Ammon's horn (tissue), 1 donor: ENCODE measurements around the gene ZNF76.
A peak's percentile ranks its signal among the peaks of the same experiment; 100 is the strongest.
"Not testable (repeated sequence)": the region's sequence is repeated elsewhere in the genome, so short reads cannot be mapped to it uniquely, and the experiment has no call there.

ENCODE experiments used
- DNase-seq: peaks from one replicate; pipeline ENCODE4 v3.0.0-alpha.2; 2016; ENCODE audit warnings: low spot score

Gene ZNF76

DNA sequence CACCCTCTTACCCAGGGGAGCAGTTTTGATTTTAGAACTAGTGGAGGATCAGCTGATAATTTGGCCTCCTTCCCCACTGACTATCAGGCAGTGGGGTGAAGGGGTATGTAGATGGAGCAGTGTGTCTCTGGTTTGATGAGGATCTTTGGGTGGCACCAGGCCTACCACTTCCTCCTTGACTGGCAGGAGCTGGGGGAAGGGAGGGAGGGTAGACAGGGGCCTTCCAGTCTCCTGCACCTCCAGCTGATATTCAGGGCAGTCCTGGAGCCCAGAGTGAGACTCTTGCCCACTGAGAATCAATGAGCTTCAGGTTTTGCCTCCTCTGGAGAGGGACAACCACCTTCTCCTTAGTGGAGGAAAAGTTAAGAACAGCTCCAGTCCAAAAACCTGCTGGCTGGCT, 41.3 kb downstream of the ZNF76 start:
- peak; percentile 60 for DNase-seq

DNA sequence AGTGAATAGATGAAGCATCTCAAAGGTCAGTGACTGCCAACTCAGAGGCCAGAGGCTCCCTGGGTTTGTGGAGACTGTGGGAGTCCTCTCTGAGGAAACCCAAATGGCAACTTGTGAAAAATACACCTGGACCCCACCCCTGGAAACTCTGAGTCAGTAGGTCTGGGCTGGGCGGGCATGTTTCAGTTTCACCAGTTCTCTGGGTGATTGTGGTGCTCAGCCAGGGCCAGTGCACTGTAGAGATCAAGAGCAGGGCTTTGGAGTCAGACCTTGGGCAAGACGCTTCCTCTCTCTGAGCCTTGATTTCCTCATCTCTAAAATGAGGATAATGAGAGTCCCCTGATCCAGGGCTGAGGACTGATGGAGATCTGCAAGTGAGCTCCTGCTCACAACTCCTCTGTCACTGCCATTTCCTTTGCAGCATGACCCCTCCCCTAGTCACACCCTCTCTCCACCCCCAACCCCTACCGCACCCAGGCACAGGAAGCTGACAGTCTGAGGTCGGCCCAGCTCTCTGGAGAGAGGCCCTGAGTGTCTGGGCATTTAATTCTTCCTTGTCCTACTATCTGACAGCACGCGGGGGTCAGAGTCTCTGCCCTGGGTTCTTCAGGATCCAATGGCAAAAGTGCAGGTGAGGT, 43.2 kb downstream of the ZNF76 start:
- DNase-seq = peak; percentile 55

DNA sequence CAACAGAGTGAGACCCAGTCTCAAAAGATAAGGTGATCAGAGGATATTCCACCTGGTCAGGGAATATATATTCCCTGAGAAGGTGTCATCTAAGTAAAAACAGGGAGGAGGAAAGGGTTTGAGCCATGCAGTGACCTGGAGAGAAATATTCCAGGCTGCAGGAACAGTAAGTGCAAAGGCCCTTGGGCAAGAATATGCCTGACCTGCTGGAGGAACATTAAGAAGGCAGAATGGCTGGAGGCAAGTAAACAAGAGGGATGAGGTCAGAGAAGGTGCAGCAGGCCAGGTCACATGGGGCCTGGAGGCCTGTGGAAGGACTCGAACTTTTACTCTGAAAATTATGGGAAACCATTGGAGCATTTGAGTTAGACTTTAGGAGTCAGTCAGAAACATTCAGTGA, 44.8 kb downstream of the ZNF76 start:
- DNase-seq = no peak

DNA sequence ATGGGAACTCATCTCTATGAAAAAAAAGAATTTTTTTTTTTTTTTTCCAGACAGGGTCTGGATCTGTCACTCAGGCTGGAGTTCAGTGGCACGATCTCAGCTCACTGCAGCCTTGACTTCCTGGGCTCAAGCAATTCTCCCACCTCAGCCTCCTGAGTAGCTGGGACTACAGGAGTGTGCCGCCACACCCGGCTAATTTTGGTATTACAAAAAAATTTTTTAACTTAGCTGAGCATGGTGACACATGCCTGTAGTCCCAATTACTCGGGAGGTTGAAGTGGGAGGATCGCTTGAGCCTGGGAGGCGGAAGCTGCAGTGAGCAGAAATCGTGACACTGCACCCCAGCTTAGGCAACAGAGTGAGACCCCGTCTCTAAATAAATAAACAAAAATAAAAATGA, 45.6 kb downstream of the ZNF76 start:
- no peak for DNase-seq

DNA sequence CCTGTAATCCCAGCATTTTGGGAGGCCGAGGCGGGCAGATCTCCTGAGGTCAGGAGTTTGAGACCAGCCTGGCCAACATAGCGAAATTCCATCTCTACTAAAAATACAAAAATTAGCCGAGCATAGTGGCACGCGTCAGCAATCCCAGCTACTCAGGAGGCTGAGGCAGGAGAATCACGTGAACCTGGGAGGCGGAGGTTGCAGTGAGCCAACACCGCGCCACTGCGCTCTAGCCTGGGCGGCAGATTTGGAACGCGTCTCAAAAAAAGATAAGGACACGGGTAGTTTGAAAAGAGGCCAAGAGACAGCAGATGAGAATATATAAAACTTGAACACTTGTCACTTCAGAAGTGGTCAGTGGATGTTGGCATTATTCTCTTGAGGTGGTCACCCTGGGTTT, 47.6 kb downstream of the ZNF76 start:
- DNase-seq = not testable (repeated sequence)

DNA sequence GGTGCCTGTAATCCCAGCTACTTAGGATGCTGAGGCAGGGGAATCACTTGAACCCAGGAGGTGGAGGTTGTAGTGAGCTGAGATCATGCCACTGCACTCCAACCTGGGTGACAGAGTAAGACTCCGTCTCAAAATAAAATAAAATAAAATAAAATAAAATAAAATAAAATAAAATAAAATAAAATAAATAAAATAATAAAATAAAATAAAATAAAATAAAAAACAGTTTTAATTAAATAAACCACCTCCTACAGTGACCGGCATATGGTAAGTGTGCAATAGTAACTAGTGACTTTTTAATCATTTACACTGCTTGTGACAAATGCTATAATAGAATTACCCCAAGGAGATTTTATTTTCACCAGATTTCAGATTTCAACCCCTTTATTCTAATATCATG, 49.0 kb downstream of the ZNF76 start:
- DNase-seq = not testable (repeated sequence)

DNA sequence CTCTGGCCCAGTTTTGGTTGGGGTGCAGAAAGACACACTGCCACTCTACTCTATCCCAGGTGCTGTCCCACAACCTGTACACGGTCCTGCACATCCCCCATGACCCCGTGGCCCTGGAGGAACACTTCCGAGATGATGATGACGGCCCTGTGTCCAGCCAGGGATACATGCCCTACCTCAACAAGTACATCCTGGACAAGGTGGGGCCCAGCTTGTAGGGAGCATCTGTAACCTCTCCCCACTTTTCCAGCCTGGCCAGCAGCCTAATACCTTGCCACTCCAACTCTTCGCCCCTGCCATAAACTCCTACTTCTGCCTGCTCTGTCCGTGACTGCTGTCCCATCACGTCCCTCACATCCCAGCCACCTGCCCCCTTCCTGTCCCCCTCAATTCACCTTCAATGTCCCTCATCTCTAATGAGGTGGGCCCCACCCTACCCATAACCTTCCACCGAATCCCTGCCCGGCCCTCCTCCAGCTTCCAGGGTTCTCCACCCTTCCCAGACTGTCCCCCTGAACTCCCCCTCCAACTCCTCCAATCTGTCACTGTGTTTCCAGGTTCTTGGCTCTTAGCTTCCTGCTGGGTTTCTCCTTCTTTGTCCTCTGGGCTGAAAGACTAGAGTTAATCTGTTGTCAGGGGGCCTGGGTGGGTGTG, 50.2 kb downstream of the ZNF76 start:
- no peak for DNase-seq

DNA sequence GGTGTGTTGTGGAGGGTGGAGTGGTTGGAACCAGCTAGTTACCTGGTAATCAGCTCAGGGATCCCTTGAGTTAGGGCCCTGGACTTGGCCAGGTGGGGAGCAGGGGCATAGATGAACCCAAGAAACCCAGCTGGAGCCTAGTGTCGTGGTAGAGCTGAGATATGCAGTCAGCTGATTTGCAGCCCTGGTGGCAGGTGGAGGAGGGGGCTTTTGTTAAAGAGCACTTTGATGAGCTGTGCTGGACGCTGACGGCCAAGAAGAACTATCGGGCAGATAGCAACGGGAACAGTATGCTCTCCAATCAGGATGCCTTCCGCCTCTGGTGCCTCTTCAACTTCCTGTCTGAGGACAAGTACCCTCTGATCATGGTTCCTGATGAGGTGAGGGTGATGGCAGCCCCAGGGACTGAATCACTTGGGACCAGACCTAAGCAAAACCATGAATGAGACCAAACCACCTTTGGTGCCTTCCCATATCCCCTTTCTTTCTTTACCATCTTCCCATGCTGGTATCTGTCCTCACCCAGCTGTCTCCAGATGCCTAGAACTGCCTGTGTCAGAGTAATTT, 50.8 kb downstream of the ZNF76 start:
- DNase-seq = no peak

DNA sequence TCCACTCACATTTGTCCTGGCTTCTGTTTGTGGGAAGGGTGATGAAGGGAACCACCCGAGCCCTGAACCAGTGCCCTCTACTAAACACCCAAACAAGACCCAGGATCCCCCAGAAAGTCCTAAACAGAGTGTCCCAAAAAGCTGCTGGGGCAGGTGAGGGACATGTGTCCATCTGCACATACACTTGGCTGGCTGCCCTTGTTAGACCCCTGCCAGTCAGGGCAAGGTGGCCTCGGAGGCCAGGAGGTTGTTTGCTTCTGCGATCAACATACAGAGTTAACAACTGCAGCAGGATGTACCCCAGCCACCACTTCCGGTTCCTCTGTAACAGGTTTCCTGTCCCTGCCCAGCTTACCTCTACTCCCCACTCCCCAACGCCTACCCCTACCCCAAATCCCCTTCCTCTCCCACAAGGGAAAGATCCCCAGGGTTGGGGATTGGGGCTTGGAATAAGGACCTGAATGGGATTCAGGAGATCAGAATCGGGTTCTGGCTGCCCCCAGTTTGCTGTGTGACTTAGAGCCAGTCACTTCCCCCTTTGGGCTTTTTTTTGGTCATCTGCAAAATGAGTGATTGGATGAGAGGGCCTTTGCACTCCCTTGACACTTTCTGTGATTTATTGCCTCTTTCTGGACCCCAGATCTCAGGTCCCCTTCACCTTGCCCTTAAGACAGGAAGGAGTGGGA, 52.0 kb downstream of the ZNF76 start:
- DNase-seq = no peak

DNA sequence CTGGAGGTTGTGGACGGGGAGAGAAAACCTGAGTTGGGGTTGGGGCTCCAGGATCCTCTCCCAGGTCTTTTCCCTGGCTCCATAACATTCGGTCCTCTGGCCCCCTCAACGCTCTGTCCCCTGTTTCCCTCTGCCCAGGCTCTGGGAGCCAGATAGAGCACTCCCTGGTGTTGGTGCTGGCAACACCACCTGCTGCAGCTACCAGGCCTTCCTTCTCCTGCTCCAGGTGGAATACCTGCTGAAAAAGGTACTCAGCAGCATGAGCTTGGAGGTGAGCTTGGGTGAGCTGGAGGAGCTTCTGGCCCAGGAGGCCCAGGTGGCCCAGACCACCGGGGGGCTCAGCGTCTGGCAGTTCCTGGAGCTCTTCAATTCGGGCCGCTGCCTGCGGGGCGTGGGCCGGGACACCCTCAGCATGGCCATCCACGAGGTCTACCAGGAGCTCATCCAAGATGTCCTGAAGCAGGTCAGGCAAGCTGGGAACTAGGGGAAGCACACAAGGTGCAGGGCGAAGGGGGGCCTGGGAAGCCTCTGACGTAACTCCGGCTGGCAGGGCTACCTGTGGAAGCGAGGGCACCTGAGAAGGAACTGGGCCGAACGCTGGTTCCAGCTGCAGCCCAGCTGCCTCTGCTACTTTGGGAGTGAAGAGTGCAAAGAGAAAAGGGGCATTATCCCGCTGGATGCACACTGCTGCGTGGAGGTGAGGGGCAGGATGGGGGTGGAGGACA, 52.7 kb downstream of the ZNF76 start:
- DNase-seq = no peak

DNA sequence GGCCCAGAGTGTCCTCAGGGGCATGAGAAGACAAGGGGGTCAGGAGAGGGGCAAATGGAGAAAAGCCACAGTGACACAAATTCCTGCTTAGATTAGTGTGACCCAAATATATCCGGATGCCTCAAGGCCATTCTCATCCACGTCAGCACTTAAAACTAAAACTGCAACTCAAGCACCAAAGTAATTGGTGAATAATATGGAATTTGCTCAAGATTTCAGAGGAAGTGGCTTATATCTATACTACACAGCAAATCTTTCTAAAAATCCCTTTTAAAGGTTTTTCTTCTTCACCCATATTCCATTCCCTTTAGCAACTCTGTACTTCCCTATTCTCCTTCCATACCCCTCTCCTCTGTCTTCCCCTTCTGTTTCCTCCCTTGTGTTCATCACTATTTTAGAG, 53.3 kb downstream of the ZNF76 start:
- no peak for DNase-seq

DNA sequence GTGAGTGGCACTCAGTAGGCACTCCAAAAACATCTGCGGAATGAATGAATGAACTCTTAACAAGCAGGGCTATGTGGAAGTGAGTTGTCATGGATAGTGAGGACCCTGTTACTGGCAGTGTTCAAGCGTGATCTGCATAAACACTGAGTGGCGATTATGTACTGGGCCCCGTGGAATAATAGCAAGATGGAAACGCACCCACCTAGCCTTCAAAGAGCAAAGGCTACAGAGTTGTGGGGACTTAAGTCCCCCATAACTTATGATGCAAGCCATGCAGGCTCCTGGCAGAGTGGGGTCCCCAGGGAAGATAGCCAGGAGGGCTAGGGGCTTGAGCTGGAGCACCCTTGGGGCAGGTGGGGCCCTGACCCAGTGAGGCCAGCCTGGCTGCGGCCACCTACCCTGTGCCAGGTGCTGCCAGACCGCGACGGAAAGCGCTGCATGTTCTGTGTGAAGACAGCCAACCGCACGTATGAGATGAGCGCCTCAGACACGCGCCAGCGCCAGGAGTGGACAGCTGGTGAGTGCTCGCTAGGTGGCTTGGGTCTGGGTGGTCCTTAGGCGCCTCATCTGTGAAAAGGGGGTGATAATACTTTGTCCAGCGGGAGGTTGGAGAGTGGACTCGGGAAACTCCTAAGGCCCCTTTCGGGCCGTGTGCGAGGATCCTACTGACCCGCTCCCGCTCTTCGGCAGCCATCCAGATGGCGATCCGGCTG, 58.1 kb downstream of the ZNF76 start:
- no peak for DNase-seq

DNA sequence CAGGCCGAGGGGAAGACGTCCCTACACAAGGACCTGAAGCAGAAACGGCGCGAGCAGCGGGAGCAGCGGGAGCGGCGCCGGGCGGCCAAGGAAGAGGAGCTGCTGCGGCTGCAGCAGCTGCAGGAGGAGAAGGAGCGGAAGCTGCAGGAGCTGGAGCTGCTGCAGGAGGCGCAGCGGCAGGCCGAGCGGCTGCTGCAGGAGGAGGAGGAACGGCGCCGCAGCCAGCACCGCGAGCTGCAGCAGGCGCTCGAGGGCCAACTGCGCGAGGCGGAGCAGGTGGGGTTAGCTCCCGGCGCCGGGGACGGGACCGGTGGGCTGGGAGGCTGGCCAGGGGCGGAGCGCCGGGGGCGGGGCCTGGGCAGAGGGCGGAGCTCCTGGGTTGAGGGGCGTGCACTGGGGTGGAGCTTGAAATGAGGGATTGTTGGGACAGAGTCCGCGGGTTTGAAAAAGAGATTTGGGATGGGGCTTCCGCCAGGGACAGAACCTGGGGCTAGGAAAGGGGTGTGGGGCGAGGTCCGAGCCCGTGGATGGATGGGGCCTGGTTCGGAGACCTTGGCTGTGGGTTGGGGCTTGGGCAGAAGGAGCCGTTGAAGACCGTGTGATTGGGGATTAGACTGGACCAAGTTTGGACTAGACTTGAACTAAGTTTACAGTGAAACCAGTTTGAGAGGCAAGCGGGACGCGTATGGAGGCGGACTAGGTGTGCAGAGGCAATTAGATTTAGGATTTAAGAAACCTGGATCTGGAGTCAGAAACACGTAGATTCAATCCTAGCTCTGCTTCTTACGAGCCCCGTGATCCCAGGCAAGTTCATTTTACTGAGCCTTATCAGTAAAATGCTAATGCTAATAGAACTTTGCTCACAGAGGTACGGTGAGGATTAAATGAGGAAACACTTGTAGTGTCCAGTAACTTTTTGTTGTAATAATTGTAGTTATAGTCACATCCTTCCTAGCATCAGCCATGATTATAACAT, 58.9 kb downstream of the ZNF76 start:
- DNase-seq = peak; percentile 87

DNA sequence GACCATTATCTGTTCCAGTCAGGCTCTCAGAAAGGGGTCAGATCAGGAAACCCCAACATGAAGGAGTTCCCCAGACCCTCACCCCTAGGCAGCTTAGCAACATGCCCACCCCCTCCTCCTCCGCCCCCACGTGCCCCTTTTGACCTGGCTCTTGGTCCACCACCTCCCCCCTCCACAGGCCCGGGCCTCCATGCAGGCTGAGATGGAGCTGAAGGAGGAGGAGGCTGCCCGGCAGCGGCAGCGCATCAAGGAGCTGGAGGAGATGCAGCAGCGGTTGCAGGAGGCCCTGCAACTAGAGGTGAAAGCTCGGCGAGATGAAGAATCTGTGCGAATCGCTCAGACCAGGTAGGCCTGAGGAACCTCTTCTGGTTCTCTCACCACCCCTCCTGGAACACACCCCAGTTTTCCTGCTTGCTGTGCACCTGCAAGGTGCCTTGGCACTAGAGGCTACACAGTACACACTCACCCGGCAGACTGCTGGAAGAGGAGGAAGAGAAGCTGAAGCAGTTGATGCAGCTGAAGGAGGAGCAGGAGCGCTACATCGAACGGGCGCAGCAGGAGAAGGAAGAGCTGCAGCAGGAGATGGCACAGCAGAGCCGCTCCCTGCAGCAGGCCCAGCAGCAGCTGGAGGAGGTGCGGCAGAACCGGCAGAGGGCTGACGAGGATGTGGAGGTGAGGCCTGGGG, 60.0 kb downstream of the ZNF76 start:
- no peak for DNase-seq

DNA sequence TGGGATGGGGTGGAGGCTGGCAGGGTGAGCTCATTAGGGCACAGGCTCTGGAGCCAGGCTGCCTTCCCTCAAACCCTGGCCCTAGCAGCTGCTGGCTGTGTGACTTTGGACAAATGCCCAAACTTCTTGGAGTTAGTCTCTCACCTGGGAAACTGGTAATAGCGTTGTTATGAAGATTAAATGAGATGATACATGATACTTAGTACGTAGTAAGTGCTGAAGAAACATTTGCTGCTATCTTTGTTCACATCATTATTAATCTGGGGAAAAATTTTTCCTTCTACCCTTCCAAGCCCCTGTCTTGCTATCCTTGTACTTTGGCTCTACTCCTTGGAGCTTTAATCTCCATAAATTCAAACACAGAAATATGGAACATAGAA, 60.5 kb downstream of the ZNF76 start:
- DNase-seq = no peak

DNA sequence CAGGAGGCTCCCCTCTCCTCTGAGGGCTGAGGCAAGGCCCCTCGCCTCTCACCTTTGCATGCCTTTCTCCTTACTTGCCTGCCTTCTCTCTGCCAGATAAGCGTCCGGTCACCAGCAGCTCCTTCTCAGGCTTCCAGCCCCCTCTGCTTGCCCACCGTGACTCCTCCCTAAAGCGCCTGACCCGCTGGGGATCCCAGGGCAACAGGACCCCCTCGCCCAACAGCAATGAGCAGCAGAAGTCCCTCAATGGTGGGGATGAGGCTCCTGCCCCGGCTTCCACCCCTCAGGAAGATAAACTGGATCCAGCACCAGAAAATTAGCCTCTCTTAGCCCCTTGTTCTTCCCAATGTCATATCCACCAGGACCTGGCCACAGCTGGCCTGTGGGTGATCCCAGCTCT, 61.6 kb downstream of the ZNF76 start:
- DNase-seq = no peak

DNA sequence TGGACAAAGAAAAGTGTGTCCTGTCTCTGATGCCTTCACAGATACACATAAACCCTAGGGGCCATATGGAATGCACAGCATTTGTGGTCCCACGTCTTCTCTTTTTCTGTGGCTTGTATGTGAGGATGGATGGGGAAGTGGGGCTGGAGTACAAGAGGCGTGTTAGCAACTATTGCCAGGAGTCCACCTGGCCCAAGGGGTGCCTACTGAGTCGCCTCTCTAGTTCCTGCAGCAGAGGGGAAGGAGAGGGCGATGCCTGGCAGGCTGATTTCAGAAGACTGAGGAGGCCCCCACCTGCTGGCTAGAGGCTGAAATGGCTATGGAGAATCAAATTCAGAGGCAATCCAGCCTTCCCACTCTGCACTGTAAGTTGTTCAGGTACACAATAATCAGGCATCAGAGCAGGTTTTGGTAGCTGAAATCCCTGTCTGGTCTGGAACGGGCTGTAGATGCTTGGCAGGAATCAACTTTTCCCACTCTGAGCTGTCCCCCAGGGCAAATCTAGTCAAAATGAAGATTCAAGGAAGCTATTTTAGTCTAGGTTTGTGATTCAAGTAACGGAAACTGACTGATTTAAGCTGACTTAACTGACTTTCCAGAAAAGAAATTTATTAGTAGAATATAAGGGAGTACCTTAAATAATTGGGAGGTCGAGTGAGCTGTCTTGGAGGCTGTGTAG, 68.0 kb downstream of the ZNF76 start:
- peak; percentile 63 for DNase-seq

DNA sequence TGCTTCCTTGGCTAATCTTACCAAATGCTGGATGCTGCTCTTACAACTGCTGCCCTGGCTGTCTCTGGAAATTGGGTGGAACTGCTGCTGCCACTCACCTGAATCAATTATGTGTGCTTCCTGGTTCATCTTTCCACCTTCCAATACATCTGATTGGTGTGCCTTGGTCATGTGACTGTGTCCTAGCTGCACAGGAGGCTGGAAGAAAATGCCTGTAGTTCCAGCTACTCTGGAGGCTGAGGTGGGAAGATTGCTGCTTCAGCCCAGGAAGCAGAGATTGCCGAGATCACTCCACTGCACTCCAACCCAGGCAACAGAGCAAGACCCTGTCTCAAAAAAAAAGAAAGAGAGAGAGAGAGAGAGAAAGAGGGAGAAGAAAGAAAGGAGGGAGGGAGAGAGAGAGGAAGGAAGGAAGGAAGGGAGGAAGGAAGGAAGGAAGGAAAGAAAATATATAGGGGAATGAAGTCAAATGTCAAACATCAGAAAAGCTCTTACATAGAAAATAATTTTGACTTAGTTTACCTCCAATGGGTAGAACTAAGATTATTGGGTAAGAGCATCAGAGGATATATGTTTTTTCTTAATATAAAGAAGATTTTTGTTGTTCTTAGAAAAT, 68.7 kb downstream of the ZNF76 start:
- DNase-seq = no peak

DNA sequence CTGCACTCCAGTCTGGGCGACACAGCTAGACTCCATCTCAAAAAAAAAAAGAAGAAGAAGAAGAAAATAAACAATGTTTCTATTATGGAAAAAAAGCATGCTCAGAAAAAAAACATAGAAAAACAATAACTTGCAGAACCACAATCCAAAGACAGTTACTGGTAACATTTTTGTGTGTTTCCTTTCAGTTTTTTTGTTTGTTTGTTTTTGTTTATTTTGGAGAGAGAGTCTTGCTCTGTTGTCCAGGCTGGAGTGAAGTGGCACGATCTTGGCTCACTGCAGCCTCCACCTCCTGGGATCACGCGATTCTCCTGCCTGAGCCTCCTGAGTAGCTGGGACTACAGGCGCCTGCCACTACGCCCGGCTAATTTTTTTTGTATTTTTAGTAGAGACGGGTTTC, 69.4 kb downstream of the ZNF76 start:
- DNase-seq = not testable (repeated sequence)
